UCSD-AML1 (cell line): ENCODE data around the gene BOC.

Experiments
- DNase-seq: peaks from one replicate; lab custom pipeline; 2025; ENCODE audit not compliant: unreplicated experiment; lab: John Stamatoyannopoulos, UW

Gene BOC

GRCh38 chr3:113193288-113193687 is 18.1 kb upstream of the BOC start:
- DNase-seq, result no peak

- DNase-seq, result no peak
Observed at GRCh38 chr3:113193719-113194118, 17.6 kb upstream of the BOC start.

GRCh38 chr3:113194823-113195401 is 16.4 kb upstream of the BOC start:
- no peak for DNase-seq

- DNase-seq, result no peak
Observed at GRCh38 chr3:113200351-113200750, 11.0 kb upstream of the BOC start.

GRCh38 chr3:113200946-113201345 is 10.4 kb upstream of the BOC start:
- DNase-seq, result no peak

GRCh38 chr3:113204371-113204770 is 7.0 kb upstream of the BOC start:
- no peak for DNase-seq

GRCh38 chr3:113205481-113205880 is 5.9 kb upstream of the BOC start:
- no peak for DNase-seq

- no peak for DNase-seq
Observed at GRCh38 chr3:113210604-113211329, 590 bp upstream of the BOC start.

- peak; percentile 63 for DNase-seq
Observed at GRCh38 chr3:113212150-113212843, 940 bp downstream of the BOC start.

GRCh38 chr3:113212844-113213375 is 1.6 kb downstream of the BOC start:
- no peak for DNase-seq

- no peak for DNase-seq
Observed at GRCh38 chr3:113213896-113214587, 2.7 kb downstream of the BOC start.

- no peak for DNase-seq
Observed at GRCh38 chr3:113214917-113215595, 3.7 kb downstream of the BOC start.

- DNase-seq, result no peak
Observed at GRCh38 chr3:113216393-113216792, 5.0 kb downstream of the BOC start.

- no peak for DNase-seq
Observed at GRCh38 chr3:113218011-113218680, 6.8 kb downstream of the BOC start.

GRCh38 chr3:113218681-113219045 is 7.3 kb downstream of the BOC start:
- no peak for DNase-seq

- no peak for DNase-seq
Observed at GRCh38 chr3:113219605-113220300, 8.4 kb downstream of the BOC start.

- no peak for DNase-seq
Observed at GRCh38 chr3:113220721-113221120, 9.4 kb downstream of the BOC start.

GRCh38 chr3:113221721-113222257 is 10.4 kb downstream of the BOC start:
- DNase-seq, result no peak

GRCh38 chr3:113222451-113223086 is 11.2 kb downstream of the BOC start:
- peak; percentile 53 for DNase-seq
